Adrenal gland (tissue), 12 donors: ENCODE data around the gene TRAPPC3. TPM values are rescaled to one million over a fixed set of nuclear protein-coding genes. Genes with fewer than 3 reads are reported as not detected.

Source experiments
- DNase-seq, 7 donors: peaks; one replicate each; pipeline ENCODE4 v3.0.0-alpha.2; 2019 to 2020
- H3K27ac ChIP-seq, 5 donors: fragments of 200-600 bp; sonication (generic) in 4 of 5; 1 replicate in 3 of 5; 2 replicates in 2 of 5; pipeline versions ENCODE4 v1.5.1 to v1.8.0; 2016 to 2020; ENCODE audit warnings: mild to moderate bottlenecking in 1 of 5
- H3K27me3 ChIP-seq: fragments of 200-600 bp; 2 replicates; pipeline ENCODE4 v1.8.0; 2021
- H3K36me3 ChIP-seq, 2 donors: fragments of 200-600 bp; replicated peaks in 1 of 2; 1 replicate in 1 of 2; 2 replicates in 1 of 2; pipeline versions ENCODE4 v1.5.1 to v1.8.0; 2018 to 2022
- H3K4me1 ChIP-seq, 2 donors: fragments of 200-600 bp; replicated peaks in 1 of 2; 1 replicate in 1 of 2; 2 replicates in 1 of 2; pipeline versions ENCODE4 v1.5.1 to v1.8.0; 2018 to 2021
- H3K4me3 ChIP-seq, 4 donors: fragments of 200-600 bp; sonication (generic) in 3 of 4; one replicate each; pipeline ENCODE4 v1.5.1; 2016 to 2018
- H3K9me3 ChIP-seq, 3 donors: fragments of 200-600 bp; sonication (generic) in 1 of 3; replicated peaks in 1 of 3; 1 replicate in 2 of 3; 2 replicates in 1 of 3; pipeline versions ENCODE4 v1.5.1 to v1.8.0; 2016 to 2021
- POLR2A ChIP-seq, 2 donors: fragments of 450-650 bp; IDR thresholded peaks; one replicate each; pipeline ENCODE4 v1.6.1; 2017; ENCODE audit warnings: antibody characterized with exemption in 2 of 2, mild to moderate bottlenecking in 2 of 2, moderate library complexity in 1 of 2
- WGBS, 4 donors: extraction: QIAGEN DNeasy Blood & Tissue Kit in 2 of 4; methylation state at CpG; one replicate each; pipeline versions ENCODE4 v1.1.5 to v1.1.7; 2013 to 2017; 5-methylcytosine and 5-hydroxymethylcytosine counted together
- intact Hi-C, 2 donors: fragments of 100-400 bp; cut with DNase I; formaldehyde crosslinking; loops; one replicate each; pipeline versions ENCODE4 v1.14.1 to v1.15.0; 2022 to 2023
- polyA plus RNA-seq, 3 donors: library from polyadenylated mRNA; stranded (reverse); fragments of 200-250 nt in 2 of 3; fragments of 350-450 nt in 1 of 3; fragmentation: Illumina TruSeq in 1 of 3; extraction: RNeasy Lipid Tissue Mini Kit (QIAGEN cat#74804) in 1 of 3; gene quantifications; one replicate each; pipeline ENCODE4 v1.2.3, GENCODE V29; 2013 to 2014
- total RNA-seq, 9 donors: library from RNA; depleted of rRNA in 4 of 9; stranded (reverse); fragments of >200 nt in 4 of 9; fragments of 120-200 nt in 1 of 9; fragmentation: NEBNext Ultra II Directional in 1 of 9; extraction: Animal tissue kit (Norgen Biotek cat#: 25700) in 1 of 9; gene quantifications; one replicate each; pipeline versions ENCODE4 v1.1.0 to v1.2.4, GENCODE V29; 2013 to 2023
- TF ChIP-seq, protein P1 (sequence below), 6 experiments: fragments of 450-650 bp in 4 of 6; fragments of 200-600 bp in 2 of 6; sonication (generic) in 1 of 6; IDR thresholded peaks; 1 replicate in 5 of 6; 2 replicates in 1 of 6; pipeline versions ENCODE4 v1.5.1 to v1.8.0; 2016 to 2021; ENCODE audit warnings: antibody characterized with exemption in 6 of 6, mild to moderate bottlenecking in 2 of 6, moderate library complexity in 1 of 6
- donor health status: healthy with polysubstance abuse.
- donor health status: Bipolar disorder and iron deficiency.
- donor health status: DM: yes; HTN: yes; CAD: no.
- donor health status: DM: no; HTN: no; CAD: no.
- donor health status: DM: no; HTN: no; CAD: no.
- donor health status: DM: yes; HTN: yes; CAD: no.

TRAPPC3 gene
- total and polyA plus RNA-seq, 12 donors, result 54.0 to 182 (median 114) TPM

GRCh38 chr1:36170643-36171412 lies 21.5 kb upstream of the TRAPPC3 start:
- no peak overlapping the region for H3K4me3 ChIP-seq
- DNase-seq, result no peak
- 86 to 94% (median 93%) methylated on average over 8 to 12 of the region's 12 CpGs for WGBS, 4 donors
- no peaks in the 10 kb centered on the region for H3K27me3 ChIP-seq
- intact Hi-C loops, result no loop called here
- H3K36me3 ChIP-seq, result peaks cover 0 to 61% of the 10 kb centered on the region in 2 donors
- no peaks in the 10 kb centered on the region for H3K9me3 ChIP-seq
- H3K27ac ChIP-seq, result no peak overlapping the region
- TF ChIP-seq, protein P1, sequence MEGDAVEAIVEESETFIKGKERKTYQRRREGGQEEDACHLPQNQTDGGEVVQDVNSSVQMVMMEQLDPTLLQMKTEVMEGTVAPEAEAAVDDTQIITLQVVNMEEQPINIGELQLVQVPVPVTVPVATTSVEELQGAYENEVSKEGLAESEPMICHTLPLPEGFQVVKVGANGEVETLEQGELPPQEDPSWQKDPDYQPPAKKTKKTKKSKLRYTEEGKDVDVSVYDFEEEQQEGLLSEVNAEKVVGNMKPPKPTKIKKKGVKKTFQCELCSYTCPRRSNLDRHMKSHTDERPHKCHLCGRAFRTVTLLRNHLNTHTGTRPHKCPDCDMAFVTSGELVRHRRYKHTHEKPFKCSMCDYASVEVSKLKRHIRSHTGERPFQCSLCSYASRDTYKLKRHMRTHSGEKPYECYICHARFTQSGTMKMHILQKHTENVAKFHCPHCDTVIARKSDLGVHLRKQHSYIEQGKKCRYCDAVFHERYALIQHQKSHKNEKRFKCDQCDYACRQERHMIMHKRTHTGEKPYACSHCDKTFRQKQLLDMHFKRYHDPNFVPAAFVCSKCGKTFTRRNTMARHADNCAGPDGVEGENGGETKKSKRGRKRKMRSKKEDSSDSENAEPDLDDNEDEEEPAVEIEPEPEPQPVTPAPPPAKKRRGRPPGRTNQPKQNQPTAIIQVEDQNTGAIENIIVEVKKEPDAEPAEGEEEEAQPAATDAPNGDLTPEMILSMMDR (IDR thresholded peaks at IDR 0.05), result no peak
- no peak for TF ChIP-seq POLR2A (IDR thresholded peaks at IDR 0.05)
- H3K4me1 ChIP-seq, result peaks cover 5 to 30% of the 10 kb centered on the region in 2 donors

GRCh38 chr1:36168514-36168913 lies 19.2 kb upstream of the TRAPPC3 start:
- intact Hi-C loops, result no loop called here
- DNase-seq, result no peak
- Histone ChIP-seq H3K4me3 (no peak overlapping the region), H3K27me3 (no peaks in the 10 kb centered on the region), H3K4me1 (peaks cover 5 to 20% of the 10 kb centered on the region in 2 donors), H3K9me3 (no peaks in the 10 kb centered on the region), H3K36me3 (peaks cover 0 to 38% of the 10 kb centered on the region in 2 donors), H3K27ac (no peak overlapping the region)
- 83 to 89% (median 88%) methylated on average over 3 of the region's 3 CpGs for WGBS, 4 donors
- TF ChIP-seq POLR2A (IDR thresholded peaks at IDR 0.05), result no peak

- intact Hi-C loops, result no loop called here
- peaks cover 0 to 25% of the 10 kb centered on the region in 2 donors for H3K36me3 ChIP-seq
- H3K4me1 ChIP-seq, result peaks cover 17 to 33% of the 10 kb centered on the region in 2 donors
- H3K4me3 ChIP-seq, result no peak overlapping the region
- no peaks in the 10 kb centered on the region for H3K27me3 ChIP-seq
- H3K27ac ChIP-seq, result peak overlapping the region in 1 of 5 donors; percentile 17
- DNase-seq, result peak in 2 of 7 donors; percentile 39 to 41
- 59 to 85% (median 72%) methylated on average over 9 to 15 of the region's 15 CpGs for WGBS, 4 donors
- no peak for TF ChIP-seq POLR2A (IDR thresholded peaks at IDR 0.05)
- TF ChIP-seq, protein P1 (IDR thresholded peaks at IDR 0.05), result no peak
- H3K9me3 ChIP-seq, result no peaks in the 10 kb centered on the region
These were observed 17.9 kb upstream of the TRAPPC3 start for GRCh38 chr1:36166938-36167905.

GRCh38 chr1:36166136-36166535 lies 16.9 kb upstream of the TRAPPC3 start:
- no peak for DNase-seq
- peaks cover 0 to 14% of the 10 kb centered on the region in 2 donors for H3K36me3 ChIP-seq
- 61 to 85% (median 70%) methylated on average over 4 of the region's 4 CpGs for WGBS, 4 donors
- H3K27ac ChIP-seq, result no peak overlapping the region
- H3K4me1 ChIP-seq, result peaks cover 27 to 41% of the 10 kb centered on the region in 2 donors
- no peak for TF ChIP-seq POLR2A (IDR thresholded peaks at IDR 0.05)
- TF ChIP-seq, protein P1 (IDR thresholded peaks at IDR 0.05), result no peak
- intact Hi-C loops, result no loop called here
- H3K27me3 ChIP-seq, result no peaks in the 10 kb centered on the region
- H3K4me3 ChIP-seq, result no peak overlapping the region
- H3K9me3 ChIP-seq, result no peaks in the 10 kb centered on the region
